T-helper 2 cell (primary cell): ENCODE measurements around the gene STEAP3.
"Not testable (repeated sequence)": the region's sequence is repeated elsewhere in the genome, so short reads cannot be mapped to it uniquely, and the experiment has no call there.

Source experiments
- DNase-seq, 5 experiments: peaks; one replicate each; pipeline versions ENCODE4 v3.0.0 to v3.0.0-alpha.2; 2012 to 2022

STEAP3 gene

GRCh38 chr2:119265693-119266066 is 42.0 kb downstream of the STEAP3 start:
- no peak for DNase-seq

- no peak for DNase-seq
These were observed 42.5 kb downstream of the STEAP3 start for GRCh38 chr2:119266091-119266589.

GRCh38 chr2:119267604-119268003 is 44.0 kb downstream of the STEAP3 start:
- no peak for DNase-seq

- no peak for DNase-seq
These were observed 53.2 kb downstream of the STEAP3 start for GRCh38 chr2:119276864-119277263.

- DNase-seq: not testable (repeated sequence)
These were observed 54.8 kb downstream of the STEAP3 start for GRCh38 chr2:119278385-119278784.

GRCh38 chr2:119278946-119279345 is 55.3 kb downstream of the STEAP3 start:
- DNase-seq: no peak

- DNase-seq: no peak
These were observed 56.0 kb downstream of the STEAP3 start for GRCh38 chr2:119279666-119280065.

GRCh38 chr2:119280680-119281079 is 57.0 kb downstream of the STEAP3 start:
- no peak for DNase-seq

GRCh38 chr2:119282146-119282995 is 58.7 kb downstream of the STEAP3 start:
- no peak for DNase-seq

GRCh38 chr2:119282996-119283511 is 59.4 kb downstream of the STEAP3 start:
- DNase-seq: no peak

GRCh38 chr2:119283873-119284331 is 60.3 kb downstream of the STEAP3 start:
- DNase-seq: no peak

GRCh38 chr2:119286661-119287060 is 63.0 kb downstream of the STEAP3 start:
- DNase-seq: no peak

GRCh38 chr2:119288576-119288975 is 64.9 kb downstream of the STEAP3 start:
- no peak for DNase-seq

- DNase-seq: no peak
These were observed 65.5 kb downstream of the STEAP3 start for GRCh38 chr2:119289093-119289492.

- DNase-seq: no peak
These were observed 66.0 kb downstream of the STEAP3 start for GRCh38 chr2:119289642-119290041.

GRCh38 chr2:119290859-119291587 is 67.4 kb downstream of the STEAP3 start:
- DNase-seq: peak in 3 of 5 experiments; percentile 39 to 66 (median 65)

- no peak for DNase-seq
These were observed 68.0 kb downstream of the STEAP3 start for GRCh38 chr2:119291588-119292167.

- no peak for DNase-seq
These were observed 68.6 kb downstream of the STEAP3 start for GRCh38 chr2:119292226-119292625.

GRCh38 chr2:119293254-119293653 is 69.6 kb downstream of the STEAP3 start:
- DNase-seq: no peak

GRCh38 chr2:119293900-119294299 is 70.3 kb downstream of the STEAP3 start:
- DNase-seq: no peak

- no peak for DNase-seq
These were observed 71.0 kb downstream of the STEAP3 start for GRCh38 chr2:119294671-119295070.

GRCh38 chr2:119295688-119296375 is 72.2 kb downstream of the STEAP3 start:
- no peak for DNase-seq
